Esophagus muscularis mucosa (tissue), 4 donors: Measurements from ENCODE around the gene ITPRIPL2. TPM values are rescaled to one million over a fixed set of nuclear protein-coding genes. Genes with fewer than 3 reads are reported as not detected.

ENCODE experiments used
- DNase-seq: peaks from one replicate; pipeline ENCODE4 v3.0.0-alpha.2; 2017; ENCODE audit errors: extremely low spot score
- H3K27ac ChIP-seq, 4 donors: fragments of 200-600 bp; sonication (generic); replicated peaks in 1 of 4; 1 replicate in 3 of 4; 2 replicates in 1 of 4; pipeline ENCODE4 v1.5.1; 2016 to 2019; ENCODE audit warnings: mild to moderate bottlenecking in 1 of 4
- H3K27me3 ChIP-seq, 4 donors: fragments of 200-600 bp; sonication (generic); one replicate each; pipeline versions ENCODE4 v1.5.1 to v1.6.0; 2016 to 2019
- H3K36me3 ChIP-seq, 4 donors: fragments of 200-600 bp; sonication (generic); one replicate each; pipeline ENCODE4 v1.5.1; 2016 to 2019
- H3K4me1 ChIP-seq, 4 donors: fragments of 200-600 bp; sonication (generic); one replicate each; pipeline ENCODE4 v1.5.1; 2016 to 2019
- H3K4me3 ChIP-seq, 4 donors: fragments of 200-600 bp; sonication (generic); 1 replicate in 2 of 4; 2 replicates in 2 of 4; pipeline ENCODE4 v1.5.1; 2016 to 2019; ENCODE audit warnings: mild to moderate bottlenecking in 4 of 4, moderate library complexity in 1 of 4
- H3K9me3 ChIP-seq, 4 donors: fragments of 200-600 bp; sonication (generic); 1 replicate in 3 of 4; 2 replicates in 1 of 4; pipeline ENCODE4 v1.5.1; 2016 to 2019
- CTCF ChIP-seq, 3 experiments: fragments of 200-600 bp in 2 of 3; fragments of 450-650 bp in 1 of 3; sonication (generic) in 2 of 3; IDR thresholded peaks; one replicate each; pipeline ENCODE4 v1.5.1; 2017 to 2019; ENCODE audit warnings: antibody characterized with exemption in 3 of 3, mild to moderate bottlenecking in 2 of 3, moderate library complexity in 1 of 3
- EP300 ChIP-seq: sonication (generic); formaldehyde crosslinking; IDR thresholded peaks from one replicate; pipeline ENCODE4 v1.6.1; 2017; ENCODE audit warnings: antibody characterized with exemption
- POLR2A ChIP-seq: fragments of 450-650 bp; IDR thresholded peaks from one replicate; pipeline ENCODE4 v1.6.1; 2017; ENCODE audit warnings: antibody characterized with exemption, moderate library complexity, mild to moderate bottlenecking, low read depth
- POLR2AphosphoS5 ChIP-seq, 2 donors: sonication (generic); formaldehyde crosslinking; IDR thresholded peaks; one replicate each; pipeline ENCODE4 v1.6.1; 2017; ENCODE audit warnings: antibody characterized with exemption in 2 of 2
- WGBS: methylation state at CpG from one replicate; pipeline ENCODE4 v1.1.5; 2018; 5-methylcytosine and 5-hydroxymethylcytosine counted together
- intact Hi-C: fragments of 100-400 bp; cut with DNase I; formaldehyde crosslinking; loops from one replicate; pipeline ENCODE4 v1.15.1; 2023
- total RNA-seq, 4 donors: library from RNA; depleted of rRNA; stranded (reverse); fragments of >200 nt; gene quantifications; one replicate each; pipeline versions ENCODE4 v1.1.0 to v1.2.1, GENCODE V29; 2016

Gene ITPRIPL2
- total RNA-seq, 4 donors from 2014 or later: 56.1 to 111 (median 83.2) TPM

GRCh38 chr16:19095654-19096053 lies 18.1 kb upstream of the ITPRIPL2 start:
- no peak for DNase-seq
- WGBS: 82% methylated on average over 5 of the region's 5 CpGs
- Histone ChIP-seq H3K27ac (no peak overlapping the region), H3K4me3 (no peak overlapping the region), H3K4me1 (no peaks in the 10 kb centered on the region), H3K9me3 (no peaks in the 10 kb centered on the region), H3K36me3 (no peaks in the 10 kb centered on the region), H3K27me3 (no peaks in the 10 kb centered on the region)
- TF ChIP-seq CTCF (IDR thresholded peaks at IDR 0.05): no peak
- TF ChIP-seq POLR2A: no peak
- TF ChIP-seq POLR2AphosphoS5 (IDR thresholded peaks at IDR 0.05): no peak
- TF ChIP-seq EP300: no peak
- intact Hi-C loops: no loop called here

GRCh38 chr16:19098173-19098572 lies 15.6 kb upstream of the ITPRIPL2 start:
- TF ChIP-seq POLR2AphosphoS5 (IDR thresholded peaks at IDR 0.05) (no peak), POLR2A (no peak), EP300 (no peak), CTCF (IDR thresholded peaks at IDR 0.05) (no peak)
- intact Hi-C loops: no loop called here

GRCh38 chr16:19102187-19102872 lies 11.4 kb upstream of the ITPRIPL2 start:
- Histone ChIP-seq H3K27me3 (no peaks in the 10 kb centered on the region), H3K36me3 (no peaks in the 10 kb centered on the region), H3K27ac (no peak overlapping the region), H3K4me1 (peaks cover 0 to 8% (median 3%) of the 10 kb centered on the region in 4 donors), H3K9me3 (no peaks in the 10 kb centered on the region), H3K4me3 (no peak overlapping the region)
- WGBS: 55% methylated on average over 16 of the region's 16 CpGs
- intact Hi-C loops: no loop called here
- no peak for DNase-seq
- no peak for TF ChIP-seq CTCF (IDR thresholded peaks at IDR 0.05)
- no peak for TF ChIP-seq POLR2A
- TF ChIP-seq EP300: no peak
- TF ChIP-seq POLR2AphosphoS5 (IDR thresholded peaks at IDR 0.05): no peak

More at GRCh38 chr16:19098173-19098572, 15.6 kb upstream of the ITPRIPL2 start:
- Histone ChIP-seq H3K4me3 (no peak overlapping the region), H3K36me3 (no peaks in the 10 kb centered on the region), H3K27me3 (no peaks in the 10 kb centered on the region), H3K27ac (no peak overlapping the region), H3K4me1 (no peaks in the 10 kb centered on the region), H3K9me3 (no peaks in the 10 kb centered on the region)
- DNase-seq: no peak
- 92% methylated on average over 1 of the region's 1 CpG for WGBS

DNA sequence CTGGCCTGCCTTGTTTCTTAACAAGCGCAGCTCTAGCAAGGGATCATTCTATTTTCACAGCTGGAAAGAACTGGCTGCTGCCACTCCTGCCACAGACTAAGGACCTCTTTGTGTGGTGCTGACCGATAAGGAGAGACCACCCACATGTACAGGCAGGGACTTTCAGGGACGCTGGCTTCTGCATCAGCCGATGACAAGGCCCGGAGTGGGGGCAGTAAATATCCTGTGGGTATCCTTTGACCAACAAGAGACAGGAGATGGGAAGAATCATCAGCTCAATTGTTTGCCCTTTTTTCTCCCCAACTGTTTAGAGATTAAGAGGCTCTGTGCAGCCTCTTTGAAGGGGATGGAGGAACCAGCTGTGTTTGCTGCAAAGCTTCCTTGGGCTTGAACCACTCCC lies 9.2 kb upstream of the ITPRIPL2 start:
- intact Hi-C loops: no loop called here
- Histone ChIP-seq H3K36me3 (no peaks in the 10 kb centered on the region), H3K4me1 (peaks cover 0 to 13% (median 5%) of the 10 kb centered on the region in 4 donors), H3K4me3 (no peak overlapping the region), H3K27me3 (no peaks in the 10 kb centered on the region), H3K9me3 (no peaks in the 10 kb centered on the region), H3K27ac (no peak overlapping the region)
- TF ChIP-seq CTCF (IDR thresholded peaks at IDR 0.05): no peak
- TF ChIP-seq POLR2AphosphoS5 (IDR thresholded peaks at IDR 0.05): no peak
- TF ChIP-seq EP300: no peak
- no peak for TF ChIP-seq POLR2A
- WGBS: 83% methylated on average over 5 of the region's 5 CpGs
- no peak for DNase-seq

GRCh38 chr16:19105131-19105530 lies 8.6 kb upstream of the ITPRIPL2 start:
- no peak for DNase-seq
- Histone ChIP-seq H3K9me3 (no peaks in the 10 kb centered on the region), H3K36me3 (no peaks in the 10 kb centered on the region), H3K4me3 (no peak overlapping the region), H3K4me1 (peaks cover 0 to 13% (median 5%) of the 10 kb centered on the region in 4 donors), H3K27ac (no peak overlapping the region), H3K27me3 (no peaks in the 10 kb centered on the region)
- WGBS: 81% methylated on average over 6 of the region's 6 CpGs
- no peak for TF ChIP-seq POLR2AphosphoS5 (IDR thresholded peaks at IDR 0.05)
- TF ChIP-seq EP300: no peak
- TF ChIP-seq POLR2A: no peak
- TF ChIP-seq CTCF (IDR thresholded peaks at IDR 0.05): no peak
- intact Hi-C loops: no loop called here
